ENCODE measurements around the gene ZNF397. TPM values are rescaled to one million over a fixed set of nuclear protein-coding genes. Genes with fewer than 3 reads are reported as not detected.

Gene ZNF397
- total and polyA plus RNA-seq, 9 of the 15 experiments (the other 6 are each of a cell fraction or from before 2014, with no cell fraction given): 6.4 to 24.2 (median 19.3) TPM

DNA sequence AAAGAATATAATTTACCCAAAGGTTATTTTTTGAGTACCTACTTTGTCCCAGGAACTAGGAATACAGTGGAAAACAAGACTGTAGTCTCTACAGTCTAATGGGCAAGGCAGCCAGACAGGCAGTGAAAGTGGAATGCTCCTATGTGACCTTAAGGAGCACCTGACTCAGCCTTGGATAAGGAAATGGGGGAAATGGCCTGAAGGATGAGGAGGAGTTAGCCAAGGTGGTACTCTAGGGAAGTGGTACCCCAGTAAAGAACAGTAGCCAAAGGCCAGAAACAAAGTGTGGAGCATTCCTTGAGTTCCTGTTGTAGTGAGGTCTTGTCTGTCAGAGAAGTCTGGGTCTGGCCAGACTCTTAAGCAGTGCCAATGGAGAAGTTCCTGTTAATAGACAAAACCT lies 6.0 kb downstream of the ZNF397 start:
- H3K9me1 ChIP-seq (ENCODE audit: control insufficient read depth, insufficient read depth, low read length): no peaks in the 10 kb centered on the region
- peaks cover 74% of the 10 kb centered on the region for H3K36me3 ChIP-seq (ENCODE audit: control insufficient read depth, insufficient read depth, low read length)
- no TSS peak for BruUV-seq (replicated peaks)
- in situ Hi-C loops (cut with MboI): no loop called here
- H3K27ac ChIP-seq (ENCODE audit: extremely low read depth, low read depth, low read length): no peak overlapping the region
- H3K4me2 ChIP-seq (ENCODE audit: insufficient read depth, low read length): no peak overlapping the region
- no peak overlapping the region for H3K9ac ChIP-seq (ENCODE audit: insufficient read depth in 1 of 2, low read depth in 2 of 2, low read length in 2 of 2)
- POLR2A ChIA-PET: no interaction called here
- no peaks in the 10 kb centered on the region; a peak in 3 of 5 replicates for H3K4me1 ChIP-seq (replicated peaks in 1 of 2; ENCODE audit: control insufficient read depth in 2 of 2, insufficient read depth in 2 of 2, low read length in 2 of 2)
- no peaks in the 10 kb centered on the region for H3K27me3 ChIP-seq (ENCODE audit: control insufficient read depth in 2 of 2, insufficient read depth in 2 of 2, low read length in 2 of 2)
- FAIRE-seq (no peak), DNase-seq (ENCODE audit: extremely low read depth in 1 of 4, low spot score in 3 of 4) (no peak), ATAC-seq (no peak; the same call in none of the 3 replicates)
- intact Hi-C loops (cut with micrococcal nuclease): no loop called here
- H3K79me2 ChIP-seq (ENCODE audit: control insufficient read depth, insufficient read depth, low read length): peaks cover 14% of the 10 kb centered on the region
- peaks cover 14% of the 10 kb centered on the region; the same call in 1 of the 2 replicates for H3K9me3 ChIP-seq (replicated peaks; ENCODE audit: control insufficient read depth, insufficient read depth, low read depth, low read length)
- CTCF ChIA-PET (ENCODE audit: low intra/inter-chr PET ratio): no interaction called here
- H4K20me1 ChIP-seq (replicated peaks; ENCODE audit: control insufficient read depth, insufficient read depth, low read length): no peaks in the 10 kb centered on the region
- no peak overlapping the region for H2AFZ ChIP-seq (ENCODE audit: low read depth, low read length)
- no peak overlapping the region for H3K4me3 ChIP-seq
- TF ChIP-seq MXI1 (IDR thresholded peaks at IDR 0.05; ENCODE audit: low read depth, low read length) (no peak), CBX3 (IDR thresholded peaks at IDR 0.05; ENCODE audit: borderline replicate concordance in 1 of 2, low read length in 2 of 2) (no peak), SMARCE1 (IDR thresholded peaks at IDR 0.05) (no peak), IFI16 (CRISPR knock-in tag; IDR thresholded peaks at IDR 0.05) (no peak), SOX6 (IDR thresholded peaks at IDR 0.05) (no peak), RBM25 (IDR thresholded peaks at IDR 0.05; ENCODE audit: low read depth, low read length, severe bottlenecking) (no peak), RHOXF2B (CRISPR knock-in tag; conservative IDR thresholded peaks at IDR 0.05) (no peak), ZNF551 (CRISPR knock-in tag; IDR thresholded peaks at IDR 0.05) (no peak), HDAC8 (tag; IDR thresholded peaks at IDR 0.05) (no peak), ZNF75A (CRISPR knock-in tag; IDR thresholded peaks at IDR 0.05) (no peak)
- TF ChIP-seq, protein P1, sequence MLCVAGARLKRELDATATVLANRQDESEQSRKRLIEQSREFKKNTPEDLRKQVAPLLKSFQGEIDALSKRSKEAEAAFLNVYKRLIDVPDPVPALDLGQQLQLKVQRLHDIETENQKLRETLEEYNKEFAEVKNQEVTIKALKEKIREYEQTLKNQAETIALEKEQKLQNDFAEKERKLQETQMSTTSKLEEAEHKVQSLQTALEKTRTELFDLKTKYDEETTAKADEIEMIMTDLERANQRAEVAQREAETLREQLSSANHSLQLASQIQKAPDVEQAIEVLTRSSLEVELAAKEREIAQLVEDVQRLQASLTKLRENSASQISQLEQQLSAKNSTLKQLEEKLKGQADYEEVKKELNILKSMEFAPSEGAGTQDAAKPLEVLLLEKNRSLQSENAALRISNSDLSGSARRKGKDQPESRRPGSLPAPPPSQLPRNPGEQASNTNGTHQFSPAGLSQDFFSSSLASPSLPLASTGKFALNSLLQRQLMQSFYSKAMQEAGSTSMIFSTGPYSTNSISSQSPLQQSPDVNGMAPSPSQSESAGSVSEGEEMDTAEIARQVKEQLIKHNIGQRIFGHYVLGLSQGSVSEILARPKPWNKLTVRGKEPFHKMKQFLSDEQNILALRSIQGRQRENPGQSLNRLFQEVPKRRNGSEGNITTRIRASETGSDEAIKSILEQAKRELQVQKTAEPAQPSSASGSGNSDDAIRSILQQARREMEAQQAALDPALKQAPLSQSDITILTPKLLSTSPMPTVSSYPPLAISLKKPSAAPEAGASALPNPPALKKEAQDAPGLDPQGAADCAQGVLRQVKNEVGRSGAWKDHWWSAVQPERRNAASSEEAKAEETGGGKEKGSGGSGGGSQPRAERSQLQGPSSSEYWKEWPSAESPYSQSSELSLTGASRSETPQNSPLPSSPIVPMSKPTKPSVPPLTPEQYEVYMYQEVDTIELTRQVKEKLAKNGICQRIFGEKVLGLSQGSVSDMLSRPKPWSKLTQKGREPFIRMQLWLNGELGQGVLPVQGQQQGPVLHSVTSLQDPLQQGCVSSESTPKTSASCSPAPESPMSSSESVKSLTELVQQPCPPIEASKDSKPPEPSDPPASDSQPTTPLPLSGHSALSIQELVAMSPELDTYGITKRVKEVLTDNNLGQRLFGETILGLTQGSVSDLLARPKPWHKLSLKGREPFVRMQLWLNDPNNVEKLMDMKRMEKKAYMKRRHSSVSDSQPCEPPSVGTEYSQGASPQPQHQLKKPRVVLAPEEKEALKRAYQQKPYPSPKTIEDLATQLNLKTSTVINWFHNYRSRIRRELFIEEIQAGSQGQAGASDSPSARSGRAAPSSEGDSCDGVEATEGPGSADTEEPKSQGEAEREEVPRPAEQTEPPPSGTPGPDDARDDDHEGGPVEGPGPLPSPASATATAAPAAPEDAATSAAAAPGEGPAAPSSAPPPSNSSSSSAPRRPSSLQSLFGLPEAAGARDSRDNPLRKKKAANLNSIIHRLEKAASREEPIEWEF (CRISPR knock-in tag; IDR thresholded peaks at IDR 0.05): no peak
- TF ChIP-seq, protein P2, sequence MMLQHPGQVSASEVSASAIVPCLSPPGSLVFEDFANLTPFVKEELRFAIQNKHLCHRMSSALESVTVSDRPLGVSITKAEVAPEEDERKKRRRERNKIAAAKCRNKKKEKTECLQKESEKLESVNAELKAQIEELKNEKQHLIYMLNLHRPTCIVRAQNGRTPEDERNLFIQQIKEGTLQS (IDR thresholded peaks at IDR 0.05): no peak
- TF ChIP-seq, protein P2 (CRISPR knock-in tag; conservative IDR thresholded peaks at IDR 0.05): no peak
- TF ChIP-seq, protein P3, sequence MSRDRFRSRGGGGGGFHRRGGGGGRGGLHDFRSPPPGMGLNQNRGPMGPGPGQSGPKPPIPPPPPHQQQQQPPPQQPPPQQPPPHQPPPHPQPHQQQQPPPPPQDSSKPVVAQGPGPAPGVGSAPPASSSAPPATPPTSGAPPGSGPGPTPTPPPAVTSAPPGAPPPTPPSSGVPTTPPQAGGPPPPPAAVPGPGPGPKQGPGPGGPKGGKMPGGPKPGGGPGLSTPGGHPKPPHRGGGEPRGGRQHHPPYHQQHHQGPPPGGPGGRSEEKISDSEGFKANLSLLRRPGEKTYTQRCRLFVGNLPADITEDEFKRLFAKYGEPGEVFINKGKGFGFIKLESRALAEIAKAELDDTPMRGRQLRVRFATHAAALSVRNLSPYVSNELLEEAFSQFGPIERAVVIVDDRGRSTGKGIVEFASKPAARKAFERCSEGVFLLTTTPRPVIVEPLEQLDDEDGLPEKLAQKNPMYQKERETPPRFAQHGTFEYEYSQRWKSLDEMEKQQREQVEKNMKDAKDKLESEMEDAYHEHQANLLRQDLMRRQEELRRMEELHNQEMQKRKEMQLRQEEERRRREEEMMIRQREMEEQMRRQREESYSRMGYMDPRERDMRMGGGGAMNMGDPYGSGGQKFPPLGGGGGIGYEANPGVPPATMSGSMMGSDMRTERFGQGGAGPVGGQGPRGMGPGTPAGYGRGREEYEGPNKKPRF (IDR thresholded peaks at IDR 0.05; ENCODE audit: low read depth, low read length): no peak
- TF ChIP-seq, protein P4, sequence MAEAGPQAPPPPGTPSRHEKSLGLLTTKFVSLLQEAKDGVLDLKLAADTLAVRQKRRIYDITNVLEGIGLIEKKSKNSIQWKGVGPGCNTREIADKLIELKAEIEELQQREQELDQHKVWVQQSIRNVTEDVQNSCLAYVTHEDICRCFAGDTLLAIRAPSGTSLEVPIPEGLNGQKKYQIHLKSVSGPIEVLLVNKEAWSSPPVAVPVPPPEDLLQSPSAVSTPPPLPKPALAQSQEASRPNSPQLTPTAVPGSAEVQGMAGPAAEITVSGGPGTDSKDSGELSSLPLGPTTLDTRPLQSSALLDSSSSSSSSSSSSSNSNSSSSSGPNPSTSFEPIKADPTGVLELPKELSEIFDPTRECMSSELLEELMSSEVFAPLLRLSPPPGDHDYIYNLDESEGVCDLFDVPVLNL (CRISPR knock-in tag; IDR thresholded peaks at IDR 0.05; ENCODE audit: low read depth): no peak

Data from K562 (cell line).